ENCODE results near the gene HHIP.

The HHIP gene

GRCh38 chr4:144658015-144658567 lies 12.1 kb downstream of the HHIP start:
- no peak for DNase-seq (ENCODE audit: low read depth)

GRCh38 chr4:144658903-144659302 lies 12.9 kb downstream of the HHIP start:
- peak; percentile 32 for DNase-seq (ENCODE audit: low read depth)

GRCh38 chr4:144659447-144659846 lies 13.5 kb downstream of the HHIP start:
- no peak for DNase-seq (ENCODE audit: low read depth)

- no peak for DNase-seq (ENCODE audit: low read depth)
Measured at GRCh38 chr4:144663834-144664475, 18.0 kb downstream of the HHIP start.

- peak; percentile 18 for DNase-seq (ENCODE audit: low read depth)
Measured at GRCh38 chr4:144666539-144667175, 20.7 kb downstream of the HHIP start.

DNA sequence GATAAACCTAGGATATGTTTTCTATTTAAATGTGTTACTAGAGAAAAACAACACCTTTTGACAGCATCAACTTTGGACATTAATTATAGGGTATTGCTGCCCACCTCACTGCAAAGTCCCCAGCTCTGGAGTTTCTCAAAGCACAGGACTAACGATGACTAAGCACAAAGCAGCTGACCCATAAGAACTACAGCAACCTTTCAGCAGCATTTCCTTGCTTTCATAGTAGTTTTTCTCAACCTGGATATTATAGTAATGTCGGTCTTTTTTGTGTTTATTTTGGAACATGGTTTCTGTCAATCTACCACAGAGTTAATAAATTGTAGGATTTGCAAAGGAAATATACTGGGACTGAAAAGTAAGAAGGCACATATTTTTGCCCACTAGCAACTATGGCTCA lies 21.5 kb downstream of the HHIP start:
- peak; percentile 46 for DNase-seq (ENCODE audit: low read depth)

- no peak for DNase-seq (ENCODE audit: low read depth)
Measured at GRCh38 chr4:144670776-144671175, 24.8 kb downstream of the HHIP start.

DNA sequence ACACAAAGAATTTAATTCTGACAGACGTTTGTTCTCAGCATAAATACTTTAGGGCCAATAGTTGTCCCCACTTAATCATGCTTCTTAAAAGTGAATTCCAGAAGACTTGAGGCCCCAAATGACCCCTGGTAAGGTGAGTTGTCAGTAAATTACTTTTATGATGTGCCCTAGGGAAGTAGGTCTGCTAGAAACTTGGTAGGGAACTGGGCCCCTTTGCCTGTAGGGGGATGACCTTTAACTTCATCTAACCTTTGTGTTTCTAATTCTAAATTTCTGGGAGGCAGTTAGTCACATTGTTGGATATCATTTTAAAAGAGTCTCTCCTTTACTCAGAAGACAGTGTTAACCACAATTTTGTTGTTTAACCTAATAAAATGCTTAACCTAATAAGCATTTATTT lies 28.8 kb downstream of the HHIP start:
- DNase-seq (ENCODE audit: low read depth): no peak

- no peak for DNase-seq (ENCODE audit: low read depth)
Measured at GRCh38 chr4:144681806-144682205, 35.9 kb downstream of the HHIP start.

GRCh38 chr4:144683516-144683915 lies 37.6 kb downstream of the HHIP start:
- no peak for DNase-seq (ENCODE audit: low read depth)

- no peak for DNase-seq (ENCODE audit: low read depth)
Measured at GRCh38 chr4:144685911-144686310, 40.0 kb downstream of the HHIP start.

- DNase-seq (ENCODE audit: low read depth): no peak
Measured at GRCh38 chr4:144686921-144687320, 41.0 kb downstream of the HHIP start.

DNA sequence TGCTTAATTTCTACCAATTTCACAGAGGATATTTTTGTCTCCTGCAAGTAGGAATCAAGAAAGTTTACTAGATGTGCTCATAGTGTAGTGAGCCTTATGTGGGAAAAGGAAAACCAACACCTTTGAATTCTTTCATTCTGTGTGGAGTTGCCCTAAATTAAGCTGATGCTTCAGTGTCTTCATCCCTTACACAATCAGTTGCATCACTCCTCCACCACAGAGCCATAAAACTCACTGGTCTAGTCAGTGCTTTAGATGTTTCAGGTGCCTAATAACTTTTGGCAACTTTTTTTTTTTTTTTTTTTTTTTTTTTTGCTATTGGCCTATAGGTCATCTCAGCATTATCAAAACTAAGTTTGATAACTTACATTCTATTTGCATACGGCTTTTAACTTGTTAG lies 41.5 kb downstream of the HHIP start:
- peak; percentile 53 for DNase-seq (ENCODE audit: low read depth)

DNA sequence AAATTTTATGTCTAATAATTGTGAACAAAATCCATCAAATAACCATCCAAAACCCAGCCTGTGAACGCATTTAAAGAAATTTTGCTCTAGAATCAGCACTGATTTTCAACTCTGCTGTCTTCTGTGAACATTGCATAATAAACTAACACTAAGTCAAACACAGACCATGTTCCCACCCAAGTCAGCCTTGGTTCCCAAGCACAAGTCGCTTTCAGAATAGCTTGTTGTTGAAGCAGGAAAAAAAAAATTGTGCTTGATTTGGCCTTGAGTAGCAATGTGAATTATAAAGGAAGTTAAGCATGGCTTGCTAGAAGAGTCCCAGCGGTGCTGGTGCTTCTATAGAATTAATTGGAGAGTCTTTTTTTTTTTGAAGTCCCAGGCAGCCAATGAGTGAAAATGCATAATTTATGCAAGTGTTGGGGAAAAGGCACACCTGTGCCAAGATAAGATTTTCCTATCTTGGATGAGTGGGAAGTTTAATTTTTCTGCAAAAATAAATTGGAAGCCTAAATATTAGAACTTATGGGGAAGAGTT lies 42.1 kb downstream of the HHIP start:
- DNase-seq (ENCODE audit: low read depth): no peak

DNA sequence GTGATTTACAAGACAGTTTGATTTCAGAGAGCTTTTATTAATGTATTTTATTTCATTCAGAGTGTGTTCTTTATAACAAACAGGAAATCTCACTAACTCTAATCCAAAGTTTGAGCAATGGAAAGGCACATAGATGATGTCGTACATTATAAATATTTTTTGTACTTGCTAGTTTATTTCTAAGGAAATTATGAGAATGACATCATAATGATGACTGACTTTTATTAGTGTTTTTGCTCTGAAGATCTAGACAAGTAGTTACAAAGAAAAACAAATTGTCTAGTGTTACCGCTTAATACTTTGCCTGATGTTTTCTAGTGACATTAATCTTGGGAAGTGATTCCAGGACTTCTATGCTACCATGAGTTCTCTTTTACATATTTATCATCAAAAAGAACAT lies 43.2 kb downstream of the HHIP start:
- no peak for DNase-seq (ENCODE audit: low read depth)

DNA sequence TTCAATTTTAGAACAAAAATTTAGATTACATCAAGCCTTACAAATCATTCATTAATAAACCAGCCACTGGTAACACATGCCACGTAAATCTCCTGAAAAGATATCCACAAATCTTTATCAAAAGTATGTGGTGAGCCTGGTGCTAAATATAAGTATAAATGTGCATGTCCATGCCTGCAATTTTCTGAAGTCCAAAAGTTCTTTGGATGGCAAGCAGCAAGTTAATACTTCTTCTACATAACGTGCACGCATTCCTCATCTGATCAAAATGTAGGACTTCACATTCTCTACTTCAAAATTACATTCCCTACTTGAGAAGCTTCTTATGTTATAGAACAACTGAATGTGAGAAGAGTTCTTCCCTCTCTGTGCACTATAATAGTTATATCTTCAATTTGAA lies 49.8 kb downstream of the HHIP start:
- DNase-seq (ENCODE audit: low read depth): no peak

DNA sequence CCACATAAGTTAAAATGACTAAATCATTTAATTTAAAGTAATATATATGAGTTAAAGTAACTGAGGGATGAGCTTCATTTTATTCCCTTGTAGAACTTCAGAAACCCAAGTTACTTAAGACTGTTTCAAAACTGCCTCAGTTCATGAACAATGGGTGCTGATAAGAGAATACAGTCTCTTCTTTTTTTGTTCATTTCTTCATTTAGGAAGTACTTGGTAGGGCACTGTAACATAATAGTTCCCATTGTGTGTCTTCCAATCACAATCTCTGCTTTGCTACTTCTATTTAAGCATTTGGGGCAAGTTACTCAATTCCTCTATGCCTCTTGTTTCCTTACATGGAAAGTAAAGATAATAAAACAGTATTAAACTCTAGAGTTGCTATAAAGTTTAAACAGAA lies 50.4 kb downstream of the HHIP start:
- no peak for DNase-seq (ENCODE audit: low read depth)

DNA sequence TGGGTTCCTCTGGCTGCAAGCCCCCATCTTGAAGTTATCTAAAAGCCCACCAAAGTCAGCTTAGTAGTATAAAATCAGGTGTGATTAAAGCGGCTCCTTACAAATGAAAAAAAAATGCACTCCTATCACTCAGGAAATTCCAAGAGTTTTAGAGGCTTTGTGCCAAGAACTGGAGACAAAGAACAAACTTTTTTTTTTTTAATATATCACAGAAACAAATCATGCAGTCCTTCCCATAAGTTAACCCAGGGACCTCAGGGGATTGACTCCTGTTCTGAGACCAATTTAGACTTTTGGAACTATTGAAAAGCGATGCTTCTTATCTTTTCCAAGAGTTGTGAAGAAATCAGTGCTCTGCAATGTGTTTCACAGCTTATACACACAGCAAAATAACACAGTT lies 53.6 kb downstream of the HHIP start:
- peak; percentile 30 for DNase-seq (ENCODE audit: low read depth)

DNA sequence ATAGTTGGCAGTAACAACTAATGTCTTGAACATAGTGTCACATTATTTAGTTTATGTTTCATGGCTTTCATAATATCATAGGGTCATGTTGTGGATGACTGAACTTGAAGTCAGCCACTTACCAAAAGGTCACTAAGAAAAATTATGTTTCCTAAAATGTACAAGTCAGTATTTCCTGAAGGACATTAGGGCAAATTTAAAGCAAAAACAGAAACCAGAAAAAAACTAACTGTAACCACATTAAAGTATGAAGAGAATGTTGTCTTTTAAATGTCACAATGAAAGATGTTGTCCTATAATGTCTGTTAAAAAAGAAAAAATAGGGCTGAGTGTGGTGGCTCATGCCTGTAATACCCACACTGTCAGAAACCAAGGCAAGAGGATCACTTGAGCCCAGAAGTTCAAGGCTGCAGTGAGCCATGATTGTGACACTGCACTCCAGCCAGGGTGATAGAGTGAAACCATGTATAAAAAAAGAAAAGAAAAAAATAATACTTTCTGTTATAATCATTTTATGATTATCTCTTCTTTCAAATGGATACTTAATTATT lies 55.8 kb downstream of the HHIP start:
- no peak for DNase-seq (ENCODE audit: low read depth)

DNA sequence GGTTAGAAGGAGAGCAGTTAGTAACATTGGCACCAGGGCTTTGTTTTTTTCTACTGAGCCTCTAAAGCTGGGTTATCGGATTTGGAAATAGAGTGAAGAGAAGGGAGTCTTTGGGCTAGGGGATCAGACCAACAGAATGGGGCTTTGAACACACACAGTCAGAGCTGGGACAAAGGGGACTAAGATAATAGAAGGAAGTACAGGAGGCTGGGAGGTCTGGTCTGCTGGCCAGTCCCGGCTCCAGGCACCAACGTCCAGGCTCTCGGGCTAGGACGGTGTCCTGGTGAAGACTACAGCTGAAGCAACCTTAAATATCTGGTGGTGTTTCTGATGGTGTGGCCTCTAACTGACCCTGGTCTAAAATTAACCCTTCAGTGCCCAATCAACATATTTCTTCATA lies 57.5 kb downstream of the HHIP start:
- DNase-seq (ENCODE audit: low read depth): no peak

GRCh38 chr4:144705601-144706590 lies 59.9 kb downstream of the HHIP start:
- DNase-seq (ENCODE audit: low read depth): no peak

GRCh38 chr4:144709159-144709558 lies 63.2 kb downstream of the HHIP start:
- peak; percentile 68 for DNase-seq (ENCODE audit: low read depth)

Measured in amniotic epithelial cell (primary cell).